ENCODE data around the gene ZBTB40. TPM values are rescaled to one million over a fixed set of nuclear protein-coding genes. Genes with fewer than 3 reads are reported as not detected.

ZBTB40 gene
- polyA plus RNA-seq (2013, experiment 1 of 2; ENCODE audit: insufficient read length) = 7.3 TPM
- polyA plus RNA-seq (2013, experiment 2 of 2; ENCODE audit: insufficient read length) = 7.6 TPM

GRCh38 chr1:22451702-22452480 is at the start of gene ZBTB40:
ZBTB40 (plus strand) TSS chr1:22451851; CDS start chr1:22489949, 38,098 bp downstream.
- DNase-seq = peak; percentile 98

- peak; percentile 64 for DNase-seq
Measured at GRCh38 chr1:22402356-22403053, 49.1 kb upstream of the ZBTB40 start.

GRCh38 chr1:22404486-22404885 is 47.2 kb upstream of the ZBTB40 start:
- DNase-seq = no peak

- peak; percentile 84 for DNase-seq
Measured at GRCh38 chr1:22406722-22407495, 44.7 kb upstream of the ZBTB40 start.

- no peak for DNase-seq
Measured at GRCh38 chr1:22408230-22408629, 43.4 kb upstream of the ZBTB40 start.

- no peak for DNase-seq
Measured at GRCh38 chr1:22410401-22410800, 41.2 kb upstream of the ZBTB40 start.

GRCh38 chr1:22410928-22411495 is 40.6 kb upstream of the ZBTB40 start:
- peak; percentile 58 for DNase-seq

GRCh38 chr1:22411589-22411988 is 40.1 kb upstream of the ZBTB40 start:
- DNase-seq = no peak

GRCh38 chr1:22412932-22413727 is 38.5 kb upstream of the ZBTB40 start:
- DNase-seq = peak; percentile 53

GRCh38 chr1:22413799-22414198 is 37.9 kb upstream of the ZBTB40 start:
- no peak for DNase-seq

GRCh38 chr1:22414244-22414751 is 37.4 kb upstream of the ZBTB40 start:
- peak; percentile 19 for DNase-seq

GRCh38 chr1:22415489-22415888 is 36.2 kb upstream of the ZBTB40 start:
- no peak for DNase-seq

- peak; percentile 81 for DNase-seq
Measured at GRCh38 chr1:22416555-22417454, 34.8 kb upstream of the ZBTB40 start.

GRCh38 chr1:22417466-22417865 is 34.2 kb upstream of the ZBTB40 start:
- no peak for DNase-seq

- peak; percentile 11 for DNase-seq
Measured at GRCh38 chr1:22418312-22418711, 33.3 kb upstream of the ZBTB40 start.

GRCh38 chr1:22418933-22419382 is 32.7 kb upstream of the ZBTB40 start:
- DNase-seq = peak; percentile 83

GRCh38 chr1:22420455-22421053 is 31.1 kb upstream of the ZBTB40 start:
- peak; percentile 81 for DNase-seq

GRCh38 chr1:22426781-22427180 is 24.9 kb upstream of the ZBTB40 start:
- no peak for DNase-seq

- DNase-seq = peak; percentile 55
Measured at GRCh38 chr1:22428672-22429071, 23.0 kb upstream of the ZBTB40 start.

- DNase-seq = no peak
Measured at GRCh38 chr1:22431965-22432364, 19.7 kb upstream of the ZBTB40 start.
